HUES6 (cell line): ENCODE results near the gene TTLL11.

ENCODE experiments used
- H3K27ac ChIP-seq: 2 replicates; pipeline ENCODE4 v1.7.0; 2013; ENCODE audit warnings: low read depth, mild to moderate bottlenecking, low read length, inconsistent platforms
- H3K27me3 ChIP-seq: 2 replicates; pipeline ENCODE4 v1.6.1; 2013; ENCODE audit warnings: low read length; ENCODE audit not compliant: control insufficient read depth, insufficient read depth
- H3K36me3 ChIP-seq: 2 replicates; pipeline ENCODE4 v1.6.1; 2013; ENCODE audit warnings: low read length; ENCODE audit not compliant: control insufficient read depth, insufficient read depth
- H3K4me1 ChIP-seq: 2 replicates; pipeline ENCODE4 v1.6.1; 2013; ENCODE audit warnings: low read length; ENCODE audit not compliant: control insufficient read depth, insufficient read depth
- H3K4me3 ChIP-seq: 2 replicates; pipeline ENCODE4 v1.5.1; 2013; ENCODE audit warnings: low read depth, low read length
- H3K9ac ChIP-seq: one replicate; pipeline ENCODE4 v1.6.1; 2013; ENCODE audit warnings: mild to moderate bottlenecking, low read length
- H3K9me3 ChIP-seq: 2 replicates; pipeline ENCODE4 v1.6.1; 2013; ENCODE audit warnings: low read depth, low read length; ENCODE audit not compliant: control insufficient read depth, insufficient read depth

The TTLL11 gene

DNA sequence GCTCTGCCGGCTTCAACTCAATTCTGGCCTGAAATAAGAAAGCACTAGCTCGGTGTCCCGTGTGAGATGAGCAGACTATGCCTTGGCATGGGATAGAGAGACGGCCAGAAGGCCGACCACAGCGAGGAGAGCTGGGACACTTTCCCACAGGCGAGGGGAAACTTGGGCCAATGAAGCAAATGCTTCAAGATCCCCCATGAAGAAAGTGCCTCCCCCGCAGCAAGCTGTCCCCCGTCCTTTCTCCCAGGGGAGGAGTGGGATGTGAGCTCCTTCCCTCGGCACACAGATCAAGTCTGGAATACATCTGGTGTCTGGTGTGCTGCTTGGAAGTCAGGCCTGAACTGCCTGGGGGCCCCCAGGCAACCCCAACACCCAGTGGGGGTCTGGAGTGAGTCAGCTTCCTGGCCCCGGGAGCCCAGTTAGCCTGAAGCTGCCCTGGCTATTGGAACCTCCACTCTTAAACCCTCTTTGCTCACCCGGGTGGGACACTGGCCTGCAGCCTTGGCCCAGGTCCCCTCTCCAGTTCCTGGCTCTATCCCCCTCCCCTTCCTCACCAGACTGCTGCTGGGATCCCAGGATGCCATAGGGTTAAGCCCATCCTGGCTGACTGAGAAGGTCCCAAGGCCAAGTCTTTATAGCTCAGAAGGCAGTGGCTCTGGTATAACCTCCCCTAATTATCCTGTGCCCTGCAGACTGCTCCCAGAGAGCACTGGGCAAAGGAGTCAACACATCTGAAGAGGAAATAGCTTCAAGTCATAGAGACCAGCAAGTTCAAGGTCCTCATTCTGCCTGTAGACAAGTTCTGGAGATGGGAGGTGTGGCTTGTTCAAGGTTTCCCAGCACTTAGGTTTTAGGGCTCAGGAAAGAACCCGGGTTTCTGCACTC is 205.3 kb downstream of the TTLL11 start:
- H3K9ac ChIP-seq, result peak overlapping the region; percentile 29
- H3K27ac ChIP-seq, result no peak overlapping the region
- peaks cover 39% of the 10 kb centered on the region for H3K4me1 ChIP-seq
- H3K4me3 ChIP-seq, result no peak overlapping the region; the same call in 1 of the 2 replicates
- H3K36me3 ChIP-seq, result no peaks in the 10 kb centered on the region
- 0 out of 2 replicates have a peak, but pooled peaks cover 3% of the 10 kb centered on the region for H3K27me3 ChIP-seq
- no peaks in the 10 kb centered on the region for H3K9me3 ChIP-seq

DNA sequence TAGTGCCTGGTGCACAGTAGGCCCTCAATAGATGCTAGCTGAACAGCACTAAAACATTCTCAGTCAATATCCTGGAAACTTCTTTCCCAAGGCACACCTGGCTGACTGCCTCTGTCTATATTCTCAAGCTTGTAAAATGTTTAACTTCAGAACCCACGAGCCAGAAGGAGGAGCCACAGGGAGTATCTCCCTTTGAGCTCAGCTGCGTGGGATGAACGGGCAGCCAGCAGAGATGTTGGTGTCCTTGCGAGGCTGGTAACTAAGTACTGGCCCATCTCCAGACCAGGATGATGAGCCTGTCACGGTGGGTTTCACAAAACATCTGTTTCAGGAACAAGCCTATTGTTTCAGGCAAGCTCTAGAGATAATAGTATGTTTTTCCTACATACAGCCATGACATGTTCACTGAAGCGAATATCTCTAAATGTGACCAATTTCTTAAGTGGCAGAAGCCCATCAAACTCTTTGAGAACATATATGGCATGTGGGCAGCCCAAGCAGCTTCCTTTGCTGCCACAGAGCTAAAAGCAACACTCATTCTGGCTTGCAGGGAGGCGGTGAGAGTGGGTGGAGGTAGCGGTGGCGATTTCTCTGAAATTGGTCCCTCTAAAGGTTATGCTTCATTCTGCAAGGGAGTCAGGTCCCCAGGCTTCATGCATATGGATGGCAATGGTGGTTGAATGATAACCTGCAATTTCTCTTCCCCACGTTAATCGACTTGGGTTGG is 206.2 kb downstream of the TTLL11 start:
- peaks cover 39% of the 10 kb centered on the region for H3K4me1 ChIP-seq
- peak overlapping the region; percentile 29 for H3K9ac ChIP-seq
- no peak overlapping the region for H3K27ac ChIP-seq
- H3K36me3 ChIP-seq, result no peaks in the 10 kb centered on the region
- 0 out of 2 replicates have a peak, but pooled peaks cover 3% of the 10 kb centered on the region for H3K27me3 ChIP-seq
- H3K4me3 ChIP-seq, result no peak overlapping the region
- H3K9me3 ChIP-seq, result no peaks in the 10 kb centered on the region

- no peak overlapping the region for H3K27ac ChIP-seq
- no peaks in the 10 kb centered on the region for H3K9me3 ChIP-seq
- peaks cover 32% of the 10 kb centered on the region for H3K4me1 ChIP-seq
- H3K27me3 ChIP-seq, result 0 out of 2 replicates have a peak, but pooled peaks cover 3% of the 10 kb centered on the region
- no peak overlapping the region for H3K4me3 ChIP-seq
- H3K9ac ChIP-seq, result no peak overlapping the region
- no peaks in the 10 kb centered on the region for H3K36me3 ChIP-seq
Measured at GRCh38 chr9:121885345-121885901, 207.7 kb downstream of the TTLL11 start.

- Histone ChIP-seq H3K4me3 (no peak overlapping the region), H3K27ac (no peak overlapping the region), H3K9ac (no peak overlapping the region), H3K36me3 (no peaks in the 10 kb centered on the region), H3K9me3 (no peaks in the 10 kb centered on the region), H3K4me1 (peaks cover 32% of the 10 kb centered on the region), H3K27me3 (0 out of 2 replicates have a peak, but pooled peaks cover 3% of the 10 kb centered on the region)
Measured at GRCh38 chr9:121884057-121884541, 209.0 kb downstream of the TTLL11 start.

DNA sequence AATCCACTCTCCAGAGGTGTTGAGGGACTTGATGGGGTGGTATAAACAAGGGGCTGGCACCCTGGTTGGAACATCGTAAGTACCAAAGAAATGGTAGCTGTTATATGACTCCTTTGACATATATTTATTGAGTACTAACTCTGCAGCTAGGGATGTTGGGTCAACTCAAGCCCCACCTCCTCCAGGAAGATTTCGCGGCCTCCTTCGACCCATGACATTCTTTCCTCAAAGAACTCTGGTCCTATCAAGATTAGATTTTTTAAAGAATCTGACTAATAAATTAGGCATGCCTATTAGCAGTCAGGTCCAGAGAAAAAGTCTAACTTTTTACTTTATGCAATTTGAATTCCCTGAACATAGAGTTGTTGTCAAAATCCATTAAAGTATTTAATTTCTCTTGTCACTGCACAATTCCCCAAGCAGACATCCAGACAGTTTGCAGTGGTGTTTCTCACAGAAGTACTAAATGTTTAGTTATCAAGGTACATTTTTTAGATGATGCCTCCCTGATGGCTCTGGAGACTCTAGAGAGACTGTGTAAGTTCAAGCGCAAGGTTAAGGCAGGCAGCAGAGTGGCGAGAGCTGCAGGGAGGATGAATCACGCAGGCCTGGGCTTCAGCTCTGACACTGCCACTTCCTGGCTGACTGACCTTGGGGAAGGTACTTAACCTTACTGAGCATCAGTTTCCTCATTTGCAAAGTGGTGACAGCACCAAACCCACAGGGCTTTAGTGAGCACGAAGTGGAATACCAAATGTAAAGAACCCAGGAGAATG is 209.6 kb downstream of the TTLL11 start:
- Histone ChIP-seq H3K36me3 (no peaks in the 10 kb centered on the region), H3K27ac (no peak overlapping the region), H3K27me3 (0 out of 2 replicates have a peak, but pooled peaks cover 3% of the 10 kb centered on the region), H3K4me3 (no peak overlapping the region), H3K9me3 (no peaks in the 10 kb centered on the region), H3K4me1 (peaks cover 27% of the 10 kb centered on the region), H3K9ac (no peak overlapping the region)

DNA sequence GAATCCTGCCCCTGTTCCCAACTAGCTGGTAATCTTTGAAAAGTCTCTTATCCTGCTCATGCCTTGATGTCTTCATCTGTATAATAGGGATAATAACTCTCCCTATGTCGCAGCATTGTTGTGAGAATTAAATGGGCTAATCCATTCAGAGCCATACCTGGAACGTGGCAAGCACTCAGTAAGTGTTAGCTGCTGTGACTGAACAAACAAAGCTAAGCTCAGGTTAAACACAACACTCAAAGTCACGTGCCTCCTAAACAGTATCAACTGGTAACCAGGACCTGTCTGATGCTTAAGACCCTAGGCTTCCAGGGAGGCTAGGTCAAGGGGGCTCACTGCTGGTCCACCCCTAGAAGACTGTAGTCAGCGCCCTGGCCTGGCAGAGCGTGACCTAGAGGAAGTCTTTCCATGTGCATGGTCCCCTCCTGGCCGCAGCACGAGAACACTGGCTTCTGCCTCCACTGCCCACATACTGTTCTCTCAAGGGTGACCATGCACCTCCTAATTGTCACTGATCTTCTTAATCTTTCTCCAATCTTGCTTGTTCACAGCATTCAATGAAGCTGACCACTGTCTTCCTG is 211.1 kb downstream of the TTLL11 start:
- no peak overlapping the region for H3K4me3 ChIP-seq
- no peaks in the 10 kb centered on the region for H3K9me3 ChIP-seq
- H3K36me3 ChIP-seq, result no peaks in the 10 kb centered on the region
- peaks cover 13% of the 10 kb centered on the region for H3K4me1 ChIP-seq
- H3K9ac ChIP-seq, result no peak overlapping the region
- H3K27ac ChIP-seq, result no peak overlapping the region
- H3K27me3 ChIP-seq, result 0 out of 2 replicates have a peak, but pooled peaks cover 3% of the 10 kb centered on the region

GRCh38 chr9:121880343-121880898 is 212.7 kb downstream of the TTLL11 start:
- no peak overlapping the region for H3K27ac ChIP-seq
- H3K4me3 ChIP-seq, result no peak overlapping the region

GRCh38 chr9:121878271-121878822 is 214.8 kb downstream of the TTLL11 start:
- Histone ChIP-seq H3K9ac (no peak overlapping the region), H3K9me3 (no peaks in the 10 kb centered on the region), H3K27ac (no peak overlapping the region), H3K4me1 (no peaks in the 10 kb centered on the region; the same call in 1 of the 2 replicates), H3K4me3 (no peak overlapping the region), H3K27me3 (peaks cover 2% of the 10 kb centered on the region; the same call in 1 of the 2 replicates), H3K36me3 (no peaks in the 10 kb centered on the region)

More at GRCh38 chr9:121880343-121880898, 212.7 kb downstream of the TTLL11 start:
- peaks cover 6% of the 10 kb centered on the region; the same call in 1 of the 2 replicates for H3K27me3 ChIP-seq
- no peak overlapping the region for H3K9ac ChIP-seq
- H3K36me3 ChIP-seq, result no peaks in the 10 kb centered on the region
- no peaks in the 10 kb centered on the region for H3K9me3 ChIP-seq
- peaks cover 10% of the 10 kb centered on the region for H3K4me1 ChIP-seq

GRCh38 chr9:121876658-121877271 is 216.3 kb downstream of the TTLL11 start:
- H3K36me3 ChIP-seq, result no peaks in the 10 kb centered on the region
- H3K9ac ChIP-seq, result no peak overlapping the region
- peaks cover 2% of the 10 kb centered on the region; the same call in 1 of the 2 replicates for H3K27me3 ChIP-seq
- no peaks in the 10 kb centered on the region for H3K4me1 ChIP-seq
- H3K27ac ChIP-seq, result no peak overlapping the region
- H3K4me3 ChIP-seq, result no peak overlapping the region
- no peaks in the 10 kb centered on the region for H3K9me3 ChIP-seq
